ENCODE data around the gene ERFL. TPM values are rescaled to one million over a fixed set of nuclear protein-coding genes. Genes with fewer than 3 reads are reported as not detected.

The ERFL gene
- total and polyA plus RNA-seq, 2 of the 4 experiments (the other 2 are of a cell fraction) = not detected

DNA sequence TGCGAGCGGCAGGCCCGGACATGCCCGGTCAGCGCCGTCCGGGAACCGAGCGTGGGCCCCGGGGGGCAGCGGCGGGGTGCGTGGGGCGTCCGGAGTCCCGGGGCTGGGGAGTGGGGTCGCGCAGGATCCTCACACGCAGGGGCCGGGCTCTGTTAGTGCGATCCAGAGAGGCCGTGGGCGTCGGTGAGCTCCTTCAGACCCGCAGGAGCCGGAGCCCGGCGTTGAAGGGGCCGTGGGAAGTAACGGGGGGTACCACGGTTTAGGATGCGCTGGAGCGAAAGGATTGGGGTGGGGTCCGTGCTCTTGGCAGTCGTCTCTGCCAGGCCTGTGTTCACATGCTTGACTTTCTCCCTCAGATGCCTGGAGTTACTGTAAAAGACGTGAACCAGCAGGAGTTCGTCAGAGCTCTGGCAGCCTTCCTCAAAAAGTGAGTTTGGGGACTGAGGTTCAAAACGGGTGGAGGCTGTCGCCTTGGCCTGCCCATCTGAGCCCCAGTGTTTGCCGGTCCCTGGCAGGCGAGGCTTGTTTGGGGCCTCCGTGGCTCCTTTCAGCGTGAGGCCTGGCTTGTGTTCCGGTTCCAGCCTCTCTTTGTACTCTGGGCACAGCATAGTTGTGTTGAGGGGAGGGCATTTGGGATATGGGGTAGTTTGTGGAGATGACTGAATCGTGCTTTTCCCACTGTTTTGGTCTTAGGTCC, 67.7 kb downstream of the ERFL start:
- no TSS peak for BruUV-seq (replicated peaks)
- Histone ChIP-seq H2BK20ac (ENCODE audit: low read depth, low read length) (no peak overlapping the region), H2BK15ac (ENCODE audit: low read depth, low read length) (peak overlapping the region; percentile 36; the same call in 1 of the 3 replicates), H3K56ac (ENCODE audit: extremely low read depth, insufficient read depth, low read length) (peak overlapping the region; percentile 97), H3K4me3 (ENCODE audit: insufficient read depth, low read depth, low read length) (peak overlapping the region; percentile 62), H2BK5ac (ENCODE audit: low read depth, low read length, poor library complexity, severe bottlenecking) (peak overlapping the region; percentile 87), H3K4me2 (ENCODE audit: low read depth, low read length) (peak overlapping the region; percentile 100), H3K9me1 (ENCODE audit: insufficient read depth, low read length) (peaks cover 20% of the 10 kb centered on the region), H3K27me3 (ENCODE audit: control insufficient read depth, insufficient read depth, low read length) (no peaks in the 10 kb centered on the region), H4K91ac (ENCODE audit: insufficient read depth, low read depth, low read length) (peak overlapping the region; percentile 91), H2AK9ac (replicated peaks; ENCODE audit: low read depth, low read length, poor library complexity) (peak overlapping the region; percentile 95), H3K4me1 (ENCODE audit: control insufficient read depth, insufficient read depth, low read length) (peaks cover 12% of the 10 kb centered on the region), H3K79me1 (ENCODE audit: low read depth in 1 of 2, low read length in 2 of 2) (peaks cover 11 to 51% of the 10 kb centered on the region in 2 experiments; a peak in 3 of 4 replicates), H2AK5ac (ENCODE audit: low read depth, low read length) (peak overlapping the region; percentile 98), H3K18ac (ENCODE audit: low read depth, low read length) (peak overlapping the region; percentile 88), H3K36me3 (ENCODE audit: control insufficient read depth, insufficient read depth, low read length) (peaks cover 43% of the 10 kb centered on the region), H4K20me1 (ENCODE audit: insufficient read depth, low read length) (peaks cover 50% of the 10 kb centered on the region), H3K4ac (ENCODE audit: low read depth, low read length) (peak overlapping the region; percentile 94), H3K27ac (ENCODE audit: insufficient read depth, low read length) (peak overlapping the region; percentile 99), H4K5ac (ENCODE audit: low read depth, low read length) (peak overlapping the region; percentile 95), H2AFZ (replicated peaks; ENCODE audit: low read length, poor library complexity) (peak overlapping the region; percentile 100), H3K9ac (ENCODE audit: low read depth, low read length) (peak overlapping the region; percentile 100), H2BK120ac (ENCODE audit: low read depth, low read length) (no peak overlapping the region), H3K23ac (ENCODE audit: low read depth, low read length) (peak overlapping the region; percentile 90), H3K14ac (replicated peaks; ENCODE audit: low read depth, low read length) (peak overlapping the region; percentile 98), H4K8ac (ENCODE audit: low read depth in 2 of 2, low read length in 2 of 2) (peak overlapping the region; percentile 88 to 93), H3K9me3 (ENCODE audit: control insufficient read depth, insufficient read depth, low read length) (no peaks in the 10 kb centered on the region)
- DNase-seq = no peak
- dilution Hi-C loops (cut with HindIII; ENCODE audit: low sequenced_read_pairs, unreplicated experiment) (no loop called here), in situ Hi-C loops (cut with MboI; ENCODE audit: low sequenced_read_pairs) (no loop called here), intact Hi-C loops (cut with micrococcal nuclease) (no loop called here)
- 1% methylated on average over 26 of the region's 45 CpGs; no CpG with 5 or more reads in 1 of the 2 experiments for WGBS, 2 experiments (ENCODE audit: extremely low coverage in 2 of 2, insufficient read length in 1 of 2)
- CTCF ChIA-PET = interaction anchor here (0.5 to 1.1 kb wide), 3 partner anchors 10 to 29 kb away, joined by 3 to 6 read pairs (median 3); no protein-coding TSS in a partner anchor
- POLR2A ChIA-PET (ENCODE audit: unreplicated experiment) = interaction anchor here (0.5 to 1.6 kb wide), 3 partner anchors 13 to 82 kb away, joined by 4 to 15 read pairs (median 7); no protein-coding TSS in a partner anchor
- no peak for ATAC-seq (ENCODE audit: low read depth)
- no peak for TF ChIP-seq RFX5 (IDR thresholded peaks at IDR 0.05; ENCODE audit: low read depth, low read length)
- TF ChIP-seq MXI1 (IDR thresholded peaks at IDR 0.05; ENCODE audit: borderline replicate concordance, low read depth, low read length) = 0 out of 2 replicates have a peak, but pooled peaks have one; percentile 12

Data from IMR-90 (cell line).